H1 (cell line): ENCODE measurements around the gene SLC25A34. TPM values are rescaled to one million over a fixed set of nuclear protein-coding genes. Genes with fewer than 3 reads are reported as not detected.

ENCODE experiments used
- RFX5 ChIP-seq: IDR thresholded peaks from 2 replicates; pipeline ENCODE4 v1.6.1; 2011; ENCODE audit warnings: low read depth, low read length, improper control_type of control experiment, borderline replicate concordance
- SIRT6 ChIP-seq: IDR thresholded peaks from one replicate; pipeline ENCODE4 v1.7.1; 2012; ENCODE audit warnings: low read length, inconsistent platforms
- SP4 ChIP-seq: IDR thresholded peaks from 2 replicates; pipeline ENCODE4 v1.6.1; 2012; ENCODE audit warnings: low read length, inconsistent platforms
- polyA plus RNA-seq, 7 experiments: library from polyadenylated mRNA; depleted of rRNA in 3 of 7; stranded (reverse) in 5 of 7; unstranded in 2 of 7; fragments of >200 nt in 5 of 7; fragments of 200-250 nt in 2 of 7; gene quantifications; 1 replicate in 5 of 7; 2 replicates in 1 of 7; 4 replicates in 1 of 7; pipeline versions ENCODE4 v1.2.1 to v1.2.3, GENCODE V29; 2011 to 2013; ENCODE audit warnings: missing spikeins in 2 of 7, mixed read lengths in 2 of 7
- total RNA-seq: library from RNA; stranded (reverse); fragmentation: NEBNext Ultra II Directional; extraction: Animal tissue kit (Norgen Biotek cat#: 25700); gene quantifications from 2 replicates; pipeline ENCODE4 v1.2.1, GENCODE V29; 2021

The SLC25A34 gene
- total and polyA plus RNA-seq, 2 of the 8 experiments (the other 6 are each of a cell fraction or from before 2014, with no cell fraction given): 0.48 to 0.62 TPM

GRCh38 chr1:15755646-15756040 lies 19.6 kb downstream of the SLC25A34 start (continued):
- TF ChIP-seq RFX5 (no peak), SP4 (no peak), SIRT6 (no peak)
